Activated T-helper 9 cell treated with anti-CD3 and anti-CD28 coated beads, Interleukin-2, amount 50 U/mL, for 16 hours (primary cell): Measurements from ENCODE around the gene UCKL1.
A peak's percentile ranks its signal among the peaks of the same experiment; 100 is the strongest.
"Not testable (repeated sequence)": the region's sequence is repeated elsewhere in the genome, so short reads cannot be mapped to it uniquely, and the experiment has no call there.

Experiments
- DNase-seq: peaks from one replicate; pipeline ENCODE4 v3.0.0-alpha.2; 2020; ENCODE audit warnings: low read depth

The UCKL1 gene

GRCh38 chr20:63942969-63943807 lies 13.0 kb downstream of the UCKL1 start:
- no peak for DNase-seq

- DNase-seq, result no peak
Measured at GRCh38 chr20:63942250-63942951, 13.8 kb downstream of the UCKL1 start.

GRCh38 chr20:63941282-63942081 lies 14.7 kb downstream of the UCKL1 start:
- peak; percentile 48 for DNase-seq

GRCh38 chr20:63940472-63941266 lies 15.5 kb downstream of the UCKL1 start:
- no peak for DNase-seq

- no peak for DNase-seq
Measured at GRCh38 chr20:63940071-63940471, 16.1 kb downstream of the UCKL1 start.

- DNase-seq, result no peak
Measured at GRCh38 chr20:63939061-63939935, 16.9 kb downstream of the UCKL1 start.

GRCh38 chr20:63937596-63937995 lies 18.6 kb downstream of the UCKL1 start:
- DNase-seq, result no peak

GRCh38 chr20:63935447-63935846 lies 20.8 kb downstream of the UCKL1 start:
- DNase-seq, result no peak

GRCh38 chr20:63934271-63935068 lies 21.7 kb downstream of the UCKL1 start:
- no peak for DNase-seq

GRCh38 chr20:63933646-63934045 lies 22.6 kb downstream of the UCKL1 start:
- no peak for DNase-seq

GRCh38 chr20:63932606-63933160 lies 23.5 kb downstream of the UCKL1 start:
- DNase-seq, result no peak

- DNase-seq, result no peak
Measured at GRCh38 chr20:63931735-63932134, 24.5 kb downstream of the UCKL1 start.

- no peak for DNase-seq
Measured at GRCh38 chr20:63930971-63931553, 25.2 kb downstream of the UCKL1 start.

GRCh38 chr20:63929473-63929883 lies 26.7 kb downstream of the UCKL1 start:
- not testable (repeated sequence) for DNase-seq

- DNase-seq, result no peak
Measured at GRCh38 chr20:63929071-63929470, 27.1 kb downstream of the UCKL1 start.

GRCh38 chr20:63926298-63926697 lies 29.9 kb downstream of the UCKL1 start:
- no peak for DNase-seq

GRCh38 chr20:63924241-63924640 lies 32.0 kb downstream of the UCKL1 start:
- DNase-seq, result no peak

- DNase-seq, result no peak
Measured at GRCh38 chr20:63923651-63924050, 32.6 kb downstream of the UCKL1 start.

- no peak for DNase-seq
Measured at GRCh38 chr20:63920226-63920625, 36.0 kb downstream of the UCKL1 start.
